ENCODE results near the gene MTMR3. TPM values are rescaled to one million over a fixed set of nuclear protein-coding genes. Genes with fewer than 3 reads are reported as not detected.

The MTMR3 gene
- total RNA-seq, 1 donor, result 26.9 TPM

- DNase-seq (ENCODE audit: low read depth), result no peak
- no peak overlapping the region for H3K4me3 ChIP-seq (ENCODE audit: low read depth, low read length)
- TF ChIP-seq CTCF (IDR thresholded peaks at IDR 0.05; ENCODE audit: insufficient read depth, low read length), result no peak
Measured at GRCh38 chr22:30008401-30008800, 125.4 kb downstream of the MTMR3 start.

GRCh38 chr22:30009478-30009877 is 126.5 kb downstream of the MTMR3 start:
- H3K4me3 ChIP-seq (ENCODE audit: low read depth, low read length), result no peak overlapping the region
- no peak for DNase-seq (ENCODE audit: low read depth)
- no peak for TF ChIP-seq CTCF (IDR thresholded peaks at IDR 0.05; ENCODE audit: insufficient read depth, low read length)

- no peak for DNase-seq (ENCODE audit: low read depth)
- H3K4me3 ChIP-seq (ENCODE audit: low read depth, low read length), result no peak overlapping the region
- TF ChIP-seq CTCF (IDR thresholded peaks at IDR 0.05; ENCODE audit: insufficient read depth, low read length), result no peak
Measured at GRCh38 chr22:30010789-30011405, 127.9 kb downstream of the MTMR3 start.

- H3K4me3 ChIP-seq (ENCODE audit: low read depth, low read length), result no peak overlapping the region
- DNase-seq (ENCODE audit: low read depth), result no peak
- TF ChIP-seq CTCF (IDR thresholded peaks at IDR 0.05; ENCODE audit: insufficient read depth, low read length), result no peak
Measured at GRCh38 chr22:30013201-30013600, 130.2 kb downstream of the MTMR3 start.

- H3K4me3 ChIP-seq (ENCODE audit: low read depth, low read length), result no peak overlapping the region
- no peak for TF ChIP-seq CTCF (IDR thresholded peaks at IDR 0.05; ENCODE audit: insufficient read depth, low read length)
- no peak for DNase-seq (ENCODE audit: low read depth)
Measured at GRCh38 chr22:30014244-30014643, 131.3 kb downstream of the MTMR3 start.

GRCh38 chr22:30015229-30015797 is 132.3 kb downstream of the MTMR3 start:
- peak; percentile 16 for DNase-seq (ENCODE audit: low read depth)
- H3K4me3 ChIP-seq (ENCODE audit: low read depth, low read length), result no peak overlapping the region
- TF ChIP-seq CTCF (IDR thresholded peaks at IDR 0.05; ENCODE audit: insufficient read depth, low read length), result no peak

- TF ChIP-seq CTCF (IDR thresholded peaks at IDR 0.05; ENCODE audit: insufficient read depth, low read length), result no peak
- peak; percentile 51 for DNase-seq (ENCODE audit: low read depth)
- no peak overlapping the region for H3K4me3 ChIP-seq (ENCODE audit: low read depth, low read length)
Measured at GRCh38 chr22:30015846-30016245, 132.9 kb downstream of the MTMR3 start.
